Kidney (tissue), 14 donors: ENCODE results near the gene MACROD2. TPM values are rescaled to one million over a fixed set of nuclear protein-coding genes. Genes with fewer than 3 reads are reported as not detected.

ENCODE experiments used
- DNase-seq, 5 donors: peaks; one replicate each; pipeline ENCODE4 v3.0.0-alpha.2; 2013 to 2020
- FAIRE-seq: peaks from 2 replicates; lab custom pipeline; 2012; peaks lifted over from hg19 to GRCh38; lab: Jason Lieb, UNC
- H3K27ac ChIP-seq, 2 donors: one replicate each; pipeline ENCODE4 v1.7.0; 2013; ENCODE audit warnings: low read depth in 2 of 2, low read length in 2 of 2, inconsistent platforms in 1 of 2
- H3K27me3 ChIP-seq: one replicate; pipeline ENCODE4 v1.7.1; 2013; ENCODE audit warnings: low read length, inconsistent platforms; ENCODE audit not compliant: control insufficient read depth, insufficient read depth
- H3K36me3 ChIP-seq, 3 donors: one replicate each; pipeline versions ENCODE4 v1.7.0 to v1.7.1; 2013; ENCODE audit warnings: low read length in 3 of 3, control low read depth in 1 of 3, inconsistent platforms in 1 of 3; ENCODE audit not compliant: insufficient read depth in 3 of 3, control insufficient read depth in 2 of 3
- H3K4me1 ChIP-seq, 3 donors: one replicate each; pipeline versions ENCODE4 v1.7.0 to v1.7.1; 2013; ENCODE audit warnings: low read length in 3 of 3, inconsistent platforms in 1 of 3, low read depth in 1 of 3; ENCODE audit not compliant: control insufficient read depth in 2 of 3, insufficient read depth in 2 of 3
- H3K4me3 ChIP-seq, 3 donors: one replicate each; pipeline versions ENCODE4 v1.7.0 to v1.8.1; 2013; ENCODE audit warnings: low read length in 3 of 3, control low read depth in 1 of 3, inconsistent platforms in 1 of 3
- H3K9ac ChIP-seq, 3 donors: one replicate each; pipeline versions ENCODE4 v1.7.0 to v1.7.1; 2013; ENCODE audit warnings: low read length in 3 of 3, control low read depth in 1 of 3, inconsistent platforms in 1 of 3
- H3K9me3 ChIP-seq, 3 donors: one replicate each; pipeline versions ENCODE4 v1.7.0 to v1.7.1; 2013; ENCODE audit warnings: low read length in 3 of 3, control low read depth in 1 of 3, inconsistent platforms in 1 of 3; ENCODE audit not compliant: control insufficient read depth in 2 of 3, insufficient read depth in 1 of 3
- CTCF ChIP-seq: IDR thresholded peaks from 3 replicates; pipeline ENCODE4 v1.5.1; 2012; ENCODE audit warnings: mild to moderate bottlenecking, moderate library complexity, borderline replicate concordance; ENCODE audit not compliant: insufficient read depth; ENCODE audit errors: extremely low read depth
- intact Hi-C: fragments of 100-400 bp; cut with DNase I; formaldehyde crosslinking; loops from one replicate; pipeline ENCODE4 v1.11.1; 2022
- polyA plus RNA-seq: library from polyadenylated mRNA; stranded (reverse); fragments of 350-450 nt; fragmentation: Illumina TruSeq; extraction: RNeasy Lipid Tissue Mini Kit (QIAGEN cat#74804); gene quantifications from one replicate; pipeline ENCODE4 v1.2.3, GENCODE V29; 2014; ENCODE audit warnings: low read depth, low replicate concordance; ENCODE audit not compliant: insufficient read depth
- total RNA-seq: library from RNA; stranded (reverse); fragmentation: NEBNext Ultra II Directional; extraction: Animal tissue kit (Norgen Biotek cat#: 25700); gene quantifications from one replicate; pipeline ENCODE4 v1.2.1, GENCODE V29; 2021
- donor health status: control.
- donor health status: control.
- donor health status: control.
- donor health status: control.
- donor health status: control.
- donor health status: DM: yes; HTN: yes; CAD: no.
- donor health status: Normal renal cell carcinoma (clear cell type).

MACROD2 gene
- total and polyA plus RNA-seq, 2 donors from 2014 or later: 3.0 to 10.0 TPM

GRCh38 chr20:14698605-14699373 lies 703.5 kb downstream of the MACROD2 start:
- Histone ChIP-seq H3K4me3 (peak overlapping the region in 2 of 3 donors; percentile 20 to 26), H3K9ac (no peak overlapping the region), H3K27ac (peak overlapping the region in 1 of 2 donors; percentile 5), H3K36me3 (no peaks in the 10 kb centered on the region), H3K4me1 (peaks cover 0 to 10% (median 0%) of the 10 kb centered on the region in 3 donors), H3K9me3 (no peaks in the 10 kb centered on the region), H3K27me3 (no peaks in the 10 kb centered on the region)
- DNase-seq: no peak
- FAIRE-seq: peak; percentile 96
- TF ChIP-seq CTCF: no peak
- intact Hi-C loops: no loop called here

- H3K9ac ChIP-seq: no peak overlapping the region
- DNase-seq (peak in 1 of 5 donors; percentile 24), FAIRE-seq (no peak)
- H3K9me3 ChIP-seq: no peaks in the 10 kb centered on the region
- intact Hi-C loops: no loop called here
- H3K4me3 ChIP-seq: no peak overlapping the region
- no peak for TF ChIP-seq CTCF
- H3K4me1 ChIP-seq: peaks cover 0 to 10% (median 0%) of the 10 kb centered on the region in 3 donors
- no peaks in the 10 kb centered on the region for H3K27me3 ChIP-seq
- H3K36me3 ChIP-seq: no peaks in the 10 kb centered on the region
- peak overlapping the region in 1 of 2 donors; percentile 2 for H3K27ac ChIP-seq
Measured at GRCh38 chr20:14700639-14700960, 705.3 kb downstream of the MACROD2 start.

- Histone ChIP-seq H3K4me1 (peaks cover 0 to 9% (median 0%) of the 10 kb centered on the region in 3 donors), H3K27me3 (no peaks in the 10 kb centered on the region), H3K27ac (no peak overlapping the region), H3K4me3 (no peak overlapping the region), H3K9me3 (no peaks in the 10 kb centered on the region), H3K9ac (no peak overlapping the region), H3K36me3 (no peaks in the 10 kb centered on the region)
- FAIRE-seq: no peak
- DNase-seq: no peak
- TF ChIP-seq CTCF: no peak
- intact Hi-C loops: no loop called here
Measured at GRCh38 chr20:14701326-14701725, 706.0 kb downstream of the MACROD2 start.
